Measurements from ENCODE around the gene PTGER3. TPM values are rescaled to one million over a fixed set of nuclear protein-coding genes. Genes with fewer than 3 reads are reported as not detected.

The PTGER3 gene
- polyA plus RNA-seq, 1 donor (not counting 4 experiments of a cell fraction or from before 2014, with no cell fraction given) = 0.04 TPM

DNA sequence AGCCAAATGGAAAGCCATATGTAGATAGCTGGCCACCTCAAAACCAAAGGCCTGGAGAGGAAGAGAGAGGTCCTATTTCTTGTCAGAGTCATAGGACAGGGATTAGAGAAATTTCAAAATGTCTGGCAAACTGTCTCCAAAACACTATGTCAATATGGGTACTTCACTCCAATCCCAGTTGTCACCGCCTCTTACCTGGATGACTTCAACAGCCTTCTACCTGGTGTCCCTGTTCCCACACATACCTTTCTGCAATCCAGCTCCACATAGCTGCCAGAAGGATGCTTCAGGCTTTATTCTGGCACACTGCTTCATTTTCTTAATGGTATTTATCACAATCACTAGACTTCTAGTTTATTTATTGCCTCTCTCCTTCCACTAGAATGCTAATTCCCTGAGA is 14.5 kb downstream of the PTGER3 start:
- TF ChIP-seq, protein P1, sequence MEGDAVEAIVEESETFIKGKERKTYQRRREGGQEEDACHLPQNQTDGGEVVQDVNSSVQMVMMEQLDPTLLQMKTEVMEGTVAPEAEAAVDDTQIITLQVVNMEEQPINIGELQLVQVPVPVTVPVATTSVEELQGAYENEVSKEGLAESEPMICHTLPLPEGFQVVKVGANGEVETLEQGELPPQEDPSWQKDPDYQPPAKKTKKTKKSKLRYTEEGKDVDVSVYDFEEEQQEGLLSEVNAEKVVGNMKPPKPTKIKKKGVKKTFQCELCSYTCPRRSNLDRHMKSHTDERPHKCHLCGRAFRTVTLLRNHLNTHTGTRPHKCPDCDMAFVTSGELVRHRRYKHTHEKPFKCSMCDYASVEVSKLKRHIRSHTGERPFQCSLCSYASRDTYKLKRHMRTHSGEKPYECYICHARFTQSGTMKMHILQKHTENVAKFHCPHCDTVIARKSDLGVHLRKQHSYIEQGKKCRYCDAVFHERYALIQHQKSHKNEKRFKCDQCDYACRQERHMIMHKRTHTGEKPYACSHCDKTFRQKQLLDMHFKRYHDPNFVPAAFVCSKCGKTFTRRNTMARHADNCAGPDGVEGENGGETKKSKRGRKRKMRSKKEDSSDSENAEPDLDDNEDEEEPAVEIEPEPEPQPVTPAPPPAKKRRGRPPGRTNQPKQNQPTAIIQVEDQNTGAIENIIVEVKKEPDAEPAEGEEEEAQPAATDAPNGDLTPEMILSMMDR (optimal IDR thresholded peaks at IDR 0.05 in 1 of 3, IDR thresholded peaks at IDR 0.05 in 1 of 3, conservative IDR thresholded peaks at IDR 0.05 in 1 of 3; ENCODE audit: extremely low read depth in 1 of 3, insufficient read depth in 2 of 3, low read length in 3 of 3) = no peak
- no peak for TF ChIP-seq EZH2 (IDR thresholded peaks at IDR 0.05; ENCODE audit: low read length)
- Histone ChIP-seq H3K27ac (ENCODE audit: control insufficient read depth, insufficient read depth, low read length) (no peak overlapping the region), H3K36me3 (ENCODE audit: control insufficient read depth in 2 of 2, extremely low read depth in 1 of 2, insufficient read depth in 2 of 2, low read length in 2 of 2) (no peaks in the 10 kb centered on the region), H2AFZ (ENCODE audit: control insufficient read depth, low read length) (no peak overlapping the region), H3K4me1 (ENCODE audit: control insufficient read depth, extremely low read depth, insufficient read depth, low read length) (no peaks in the 10 kb centered on the region), H3K9ac (ENCODE audit: control insufficient read depth, extremely low read depth, insufficient read depth, low read length) (no peak overlapping the region), H3K4me2 (ENCODE audit: control insufficient read depth, extremely low read depth, insufficient read depth, low read depth, low read length) (no peak overlapping the region), H4K20me1 (ENCODE audit: control insufficient read depth, extremely low read depth, insufficient read depth, low read length) (no peaks in the 10 kb centered on the region), H3K9me3 (ENCODE audit: control insufficient read depth, low read depth, low read length) (no peaks in the 10 kb centered on the region), H3K9me1 (ENCODE audit: control insufficient read depth, extremely low read depth, insufficient read depth, low read length) (no peaks in the 10 kb centered on the region), H3K27me3 (ENCODE audit: control insufficient read depth, extremely low read depth, insufficient read depth, low read length) (no peaks in the 10 kb centered on the region), H3K4me3 (ENCODE audit: control insufficient read depth in 2 of 3, extremely low read depth in 1 of 3, insufficient read depth in 2 of 3, low read depth in 1 of 3, low read length in 3 of 3) (no peak overlapping the region), H3K79me2 (ENCODE audit: control insufficient read depth, insufficient read depth, low read length) (no peaks in the 10 kb centered on the region)
- dilution Hi-C loops (cut with MboI; ENCODE audit: extremely low pct_ligation_motif_present, low sequenced_read_pairs) = no loop called here
- no peak for FAIRE-seq
- no peak for DNase-seq (ENCODE audit: low read depth, low spot score)

DNA sequence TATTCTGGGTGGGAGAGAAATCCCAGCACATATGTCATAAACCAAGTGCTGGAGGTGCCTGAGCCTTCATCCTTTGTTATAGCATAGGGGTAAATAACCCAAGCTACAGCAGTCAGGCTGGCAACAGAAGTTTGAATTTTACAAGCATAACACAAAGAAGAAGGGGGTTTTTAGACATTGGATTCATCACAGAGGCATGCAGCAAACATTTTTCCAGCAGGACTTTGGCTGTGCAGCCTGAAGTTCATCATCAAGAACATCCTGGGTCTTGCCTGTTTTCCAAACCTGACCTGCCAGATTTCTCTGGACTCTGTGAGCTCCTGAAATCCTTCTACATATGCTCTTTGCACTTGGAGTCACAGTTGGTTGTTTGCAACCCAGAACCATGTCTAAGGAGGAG is 16.2 kb downstream of the PTGER3 start:
- Histone ChIP-seq H2AFZ (ENCODE audit: control insufficient read depth, low read length) (no peak overlapping the region), H3K27ac (ENCODE audit: control insufficient read depth, insufficient read depth, low read length) (no peak overlapping the region), H4K20me1 (ENCODE audit: control insufficient read depth, extremely low read depth, insufficient read depth, low read length) (no peaks in the 10 kb centered on the region), H3K9ac (ENCODE audit: control insufficient read depth, extremely low read depth, insufficient read depth, low read length) (no peak overlapping the region), H3K9me1 (ENCODE audit: control insufficient read depth, extremely low read depth, insufficient read depth, low read length) (no peaks in the 10 kb centered on the region), H3K36me3 (ENCODE audit: control insufficient read depth in 2 of 2, extremely low read depth in 1 of 2, insufficient read depth in 2 of 2, low read length in 2 of 2) (no peaks in the 10 kb centered on the region), H3K9me3 (ENCODE audit: control insufficient read depth, low read depth, low read length) (no peaks in the 10 kb centered on the region), H3K79me2 (ENCODE audit: control insufficient read depth, insufficient read depth, low read length) (no peaks in the 10 kb centered on the region), H3K27me3 (ENCODE audit: control insufficient read depth, extremely low read depth, insufficient read depth, low read length) (no peaks in the 10 kb centered on the region), H3K4me1 (ENCODE audit: control insufficient read depth, extremely low read depth, insufficient read depth, low read length) (no peaks in the 10 kb centered on the region), H3K4me3 (ENCODE audit: control insufficient read depth in 2 of 3, extremely low read depth in 1 of 3, insufficient read depth in 2 of 3, low read depth in 1 of 3, low read length in 3 of 3) (no peak overlapping the region), H3K4me2 (ENCODE audit: control insufficient read depth, extremely low read depth, insufficient read depth, low read depth, low read length) (no peak overlapping the region)
- dilution Hi-C loops (cut with MboI; ENCODE audit: extremely low pct_ligation_motif_present, low sequenced_read_pairs) = no loop called here
- no peak for DNase-seq (ENCODE audit: low read depth, low spot score)
- TF ChIP-seq EZH2 (IDR thresholded peaks at IDR 0.05; ENCODE audit: low read length) = no peak
- TF ChIP-seq, protein P1 (optimal IDR thresholded peaks at IDR 0.05 in 1 of 3, IDR thresholded peaks at IDR 0.05 in 1 of 3, conservative IDR thresholded peaks at IDR 0.05 in 1 of 3; ENCODE audit: extremely low read depth in 1 of 3, insufficient read depth in 2 of 3, low read length in 3 of 3) = no peak
- no peak for FAIRE-seq
